HG03432 (cell line): Measurements from ENCODE around the gene PTPRG.

ENCODE experiments used
- ATAC-seq: cut with Tn5 transposase; IDR thresholded peaks from one replicate; pipeline ENCODE4 v1.9.1; 2021; ENCODE audit warnings: mild to moderate bottlenecking, moderate library complexity; ENCODE audit not compliant: unreplicated experiment

Gene PTPRG

DNA sequence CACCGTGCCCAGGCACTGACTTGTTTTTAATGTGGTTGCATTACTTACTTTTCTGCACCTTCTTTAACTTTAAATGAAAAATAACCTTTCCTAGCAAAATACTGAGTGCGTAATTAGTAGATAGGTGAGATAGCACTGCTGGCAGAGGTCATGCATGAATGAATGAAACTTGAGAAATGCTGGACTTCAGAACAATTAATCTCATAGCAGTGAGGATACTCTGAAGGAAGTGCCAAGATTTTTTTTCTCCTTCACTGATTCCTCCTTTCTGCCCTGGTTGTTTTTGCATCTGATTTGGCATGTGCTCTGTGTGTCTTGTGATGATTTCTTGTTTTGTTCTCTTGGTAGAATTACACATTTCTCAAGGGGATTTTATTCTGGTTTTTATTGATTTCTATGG, 378.9 kb downstream of the PTPRG start:
- no peak for ATAC-seq

DNA sequence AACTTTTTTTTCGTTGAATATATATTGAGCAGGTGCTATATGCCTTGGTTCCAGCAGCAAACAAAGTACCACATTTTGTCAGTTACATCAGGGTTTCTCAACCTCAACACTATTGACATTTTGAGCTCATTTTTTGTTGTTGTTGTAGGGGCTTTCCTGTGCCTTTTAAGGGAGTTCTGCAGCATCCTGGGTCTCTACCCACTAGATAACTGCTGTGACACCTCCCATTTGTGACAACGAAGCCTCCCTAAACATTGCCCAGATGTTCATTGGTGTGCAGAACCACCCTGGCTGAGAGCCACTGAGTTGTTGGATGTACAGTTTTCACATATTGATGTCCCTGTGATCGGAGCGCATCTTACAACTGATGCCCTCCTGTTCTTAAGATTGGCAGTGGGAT, 382.6 kb downstream of the PTPRG start:
- no peak for ATAC-seq

DNA sequence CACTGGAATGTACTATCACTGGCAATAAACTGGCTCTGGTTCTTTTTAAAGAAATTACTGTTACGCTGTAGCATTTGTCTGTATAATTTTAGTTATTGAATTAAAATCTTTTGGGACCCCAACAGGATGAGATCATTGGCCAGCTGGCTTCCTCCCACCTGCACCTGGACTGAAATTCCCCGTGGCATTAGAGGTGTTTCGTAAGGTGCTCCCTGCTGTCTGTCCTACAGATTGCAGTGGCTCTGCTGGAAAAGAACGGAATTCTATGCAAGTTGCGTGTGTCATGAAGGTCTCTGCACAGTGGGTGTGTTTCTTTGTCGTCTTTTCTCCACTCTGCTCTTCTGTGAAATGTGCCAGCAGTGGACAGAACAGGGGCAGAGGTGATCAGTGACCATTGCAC, 383.4 kb downstream of the PTPRG start:
- no peak for ATAC-seq

DNA sequence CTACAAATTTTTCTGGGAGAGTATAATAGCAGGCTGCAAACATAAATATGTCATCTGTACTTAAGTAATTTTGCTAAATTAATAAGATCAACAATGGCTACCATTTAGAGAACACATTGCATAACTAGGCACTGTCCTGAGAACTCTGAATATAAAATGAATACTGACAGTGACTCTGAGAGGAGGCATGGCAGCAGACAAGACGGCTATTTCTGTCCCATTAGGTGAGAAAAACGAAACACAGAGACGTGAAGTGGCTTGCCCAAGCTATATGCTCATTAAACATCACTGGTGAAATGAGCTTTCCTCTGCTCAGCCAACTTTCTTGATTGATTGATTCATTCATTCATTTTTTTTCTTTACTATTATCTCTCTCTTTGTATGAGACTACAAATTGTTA, 384.3 kb downstream of the PTPRG start:
- ATAC-seq, result no peak

DNA sequence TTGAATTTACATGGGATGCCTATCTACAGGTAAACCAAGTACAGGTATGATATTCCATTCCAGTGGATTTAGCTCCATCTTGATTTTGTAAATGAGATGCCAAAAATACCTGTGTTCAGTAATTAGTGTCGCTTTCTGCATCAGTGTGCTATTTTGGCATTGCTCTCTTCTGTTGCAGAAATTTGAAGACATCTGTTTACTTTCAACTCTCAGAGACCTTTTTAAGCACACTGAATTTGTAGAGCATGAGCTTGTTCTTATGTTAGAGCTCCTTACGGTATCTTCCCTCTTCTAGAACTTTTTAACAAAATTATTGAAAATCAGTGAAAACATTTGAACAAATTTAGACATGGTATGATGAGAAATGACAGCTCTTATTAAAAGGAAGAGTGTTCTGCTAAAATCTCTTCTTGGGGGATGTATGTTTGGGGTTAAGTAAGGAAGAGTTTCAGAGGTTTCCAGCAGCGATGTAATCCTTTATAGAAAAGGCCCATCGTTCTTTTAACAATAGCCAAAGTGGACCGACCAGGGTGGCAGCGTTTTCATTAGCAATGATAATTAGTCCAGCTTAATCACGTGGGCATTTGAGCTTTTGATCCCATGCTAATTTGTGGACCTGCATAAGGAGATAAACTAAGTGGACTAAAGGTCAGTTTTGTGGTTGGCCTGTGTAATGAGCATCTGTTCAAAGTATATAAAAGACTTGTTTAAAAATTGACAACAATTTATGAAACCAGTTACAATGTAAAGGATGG, 385.4 kb downstream of the PTPRG start:
- ATAC-seq, result no peak

DNA sequence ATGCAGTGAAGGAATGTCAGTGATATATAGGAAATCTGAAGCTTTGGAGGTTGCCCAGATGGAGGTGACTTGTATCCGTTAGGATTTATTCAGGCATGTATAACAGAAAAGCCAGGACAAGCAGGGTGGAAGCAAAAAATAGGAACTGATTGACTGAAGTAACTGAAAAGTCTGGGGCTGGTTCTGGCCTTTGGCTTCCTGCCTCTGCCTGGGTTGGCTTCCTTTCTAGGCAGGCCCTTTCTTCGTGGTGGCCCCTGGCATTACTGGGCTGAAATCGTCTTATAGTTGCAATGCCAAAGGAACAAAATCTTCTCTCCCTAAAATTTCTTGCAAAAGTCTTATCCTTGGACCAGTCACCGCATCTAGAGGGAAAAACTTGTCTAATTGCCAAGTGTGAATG, 386.1 kb downstream of the PTPRG start:
- no peak for ATAC-seq

DNA sequence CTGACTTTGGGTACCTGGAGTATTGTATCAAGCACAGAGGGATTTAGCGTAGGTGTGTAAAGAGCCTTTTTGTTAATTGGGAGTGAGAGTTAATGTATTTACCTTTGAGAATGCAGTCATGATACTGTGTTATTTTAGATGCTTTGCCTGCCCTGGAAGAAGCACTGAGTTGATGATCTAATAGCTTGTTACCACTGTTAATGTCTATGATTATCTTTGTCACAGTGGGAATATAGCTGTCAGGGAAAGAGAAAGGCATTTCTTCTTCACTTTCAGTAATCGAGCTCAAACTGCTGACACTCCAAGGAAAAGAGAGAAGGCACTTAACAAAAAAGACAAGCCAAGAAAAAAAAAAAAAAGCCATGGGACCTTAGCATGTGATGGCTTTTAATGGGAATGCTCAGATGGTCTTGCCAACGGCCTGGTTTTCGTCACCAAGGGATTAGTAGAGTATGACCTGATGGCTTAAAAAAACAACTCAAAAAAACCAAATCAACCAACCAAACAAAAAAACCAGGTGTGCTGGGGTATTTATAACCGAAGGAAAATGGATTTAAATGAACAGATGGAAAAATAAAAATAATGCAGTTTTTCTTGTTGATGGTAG, 387.4 kb downstream of the PTPRG start:
- ATAC-seq, result no peak

DNA sequence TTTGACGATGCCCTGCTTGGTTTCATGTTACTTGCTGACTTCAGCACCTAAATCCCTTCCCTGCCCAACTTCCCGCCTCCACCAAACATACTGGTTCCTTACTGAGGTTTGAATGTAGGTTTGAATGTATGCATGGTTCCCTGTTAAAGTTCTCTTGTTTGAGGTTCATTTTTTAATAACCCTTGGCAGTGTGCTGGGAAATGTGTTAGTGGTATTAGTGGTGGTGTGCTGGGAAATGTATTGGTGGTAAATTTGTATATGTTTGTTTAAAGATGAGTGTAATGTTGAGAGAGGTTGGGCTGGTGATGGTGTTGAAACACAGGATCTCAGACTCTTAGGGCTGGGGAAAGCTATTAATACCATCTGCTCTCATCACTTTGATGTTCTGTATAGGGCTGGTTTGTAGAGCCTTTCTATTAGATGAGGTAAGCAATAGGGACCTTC, 392.7 kb downstream of the PTPRG start:
- ATAC-seq, result no peak

DNA sequence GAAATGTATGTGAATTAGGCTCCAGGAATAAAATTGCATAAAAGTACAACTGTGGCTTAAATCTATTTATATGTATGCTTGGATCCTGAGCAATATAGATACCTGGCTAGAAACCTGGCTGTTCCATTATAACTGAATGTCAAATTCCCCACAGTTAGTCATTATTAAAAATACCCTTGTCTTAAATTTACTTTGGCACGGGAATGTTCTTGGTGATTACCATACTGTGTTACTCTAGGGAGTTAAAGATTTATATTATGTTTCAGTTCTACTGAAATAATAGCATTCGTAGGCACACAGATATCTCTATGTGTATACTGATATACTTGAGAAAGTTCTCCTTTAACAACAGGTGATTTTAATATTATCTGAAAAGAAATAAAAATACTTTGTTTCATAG, 394.1 kb downstream of the PTPRG start:
- ATAC-seq, result no peak

DNA sequence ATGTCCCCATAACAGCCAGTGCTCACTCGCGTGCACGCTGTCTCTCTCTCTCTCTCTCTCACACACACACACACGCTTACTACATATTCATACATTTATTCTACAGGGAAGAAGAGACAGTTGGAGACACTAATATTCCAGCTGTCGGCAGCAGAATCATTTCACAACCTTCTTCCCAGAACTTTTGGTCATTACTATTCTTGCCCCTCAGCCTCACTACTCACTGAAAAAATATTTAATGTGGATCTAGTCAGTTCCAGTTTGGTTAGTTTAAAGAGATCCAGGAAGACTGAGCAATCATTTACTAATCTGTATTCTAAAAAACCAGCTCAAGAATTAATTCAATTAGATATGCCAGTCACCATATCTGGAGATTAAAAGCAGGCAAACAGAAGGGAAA, 394.9 kb downstream of the PTPRG start:
- no peak for ATAC-seq

DNA sequence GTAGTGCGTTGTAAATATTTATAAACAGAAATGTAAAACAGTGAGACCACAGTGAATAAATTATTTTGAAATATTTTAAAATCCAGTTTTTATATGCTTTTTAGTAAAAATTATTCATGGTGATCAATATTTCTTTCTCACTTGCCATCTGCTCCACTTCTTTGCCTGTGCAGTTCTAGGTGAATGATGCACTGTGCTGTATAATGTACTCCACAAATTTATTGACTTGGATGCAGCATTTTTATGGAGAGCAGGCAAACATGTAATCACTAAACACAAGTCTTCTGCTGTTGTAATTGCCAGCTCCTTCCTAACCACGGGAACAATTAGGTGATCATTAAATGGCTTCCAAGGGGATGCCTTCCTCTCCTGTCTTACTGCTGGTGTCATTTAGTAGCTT, 395.9 kb downstream of the PTPRG start:
- ATAC-seq, result no peak

DNA sequence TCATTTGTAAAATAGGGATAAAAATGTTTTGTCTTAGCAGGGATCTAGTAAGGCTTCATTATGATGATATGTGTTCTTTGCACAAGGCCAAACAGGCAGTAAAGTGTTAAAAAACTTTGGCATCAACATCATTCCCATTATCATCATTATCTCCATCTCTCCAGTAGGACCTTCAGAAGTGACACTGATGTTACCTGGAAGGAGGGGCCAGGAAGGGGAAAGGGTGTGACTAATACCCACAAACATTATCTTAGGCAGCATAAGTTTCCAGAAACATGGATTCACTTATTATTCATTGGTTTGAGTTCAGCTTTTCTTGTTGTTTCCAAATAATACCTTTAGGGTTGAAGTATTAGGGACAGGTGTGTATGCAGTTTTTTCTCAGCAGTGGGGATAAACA, 399.6 kb downstream of the PTPRG start:
- no peak for ATAC-seq

DNA sequence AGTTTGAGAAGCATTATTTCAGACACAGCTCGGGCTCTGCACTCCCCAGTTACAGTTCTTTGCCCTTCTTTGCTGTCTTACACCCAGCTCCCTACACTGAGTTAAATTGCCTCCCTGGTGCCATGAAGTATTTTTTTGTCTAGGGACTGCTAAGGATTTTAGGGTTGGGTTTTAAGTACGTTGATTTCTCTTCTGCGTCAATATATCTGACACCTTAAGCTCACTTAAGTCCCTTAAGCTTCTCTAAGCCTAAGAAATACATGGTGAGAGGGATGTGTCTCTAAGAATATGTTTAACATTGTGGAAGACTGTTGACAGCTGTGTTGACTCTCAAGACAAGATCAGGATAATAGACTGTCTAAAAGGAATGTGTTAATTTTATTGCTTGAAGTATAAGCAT, 400.5 kb downstream of the PTPRG start:
- ATAC-seq, result no peak

DNA sequence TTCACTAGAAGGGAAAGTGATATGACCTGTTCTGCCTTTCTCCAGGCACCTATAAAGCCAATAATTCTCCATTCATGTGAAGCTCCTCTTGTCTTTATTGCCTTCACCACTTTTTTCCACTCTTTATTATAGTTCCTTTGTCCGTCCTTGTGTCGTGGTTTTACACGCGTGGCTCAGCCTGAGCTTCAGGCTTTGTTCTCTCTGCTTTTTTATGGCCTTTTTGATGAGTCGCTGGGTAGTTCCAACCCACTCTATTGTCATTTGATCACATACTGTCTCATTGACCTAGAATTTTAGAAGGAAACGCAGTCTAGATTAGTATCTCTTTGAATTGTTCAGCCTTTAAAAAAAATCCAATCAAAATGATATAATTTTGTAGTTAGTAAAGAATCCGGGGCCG, 403.2 kb downstream of the PTPRG start:
- no peak for ATAC-seq

DNA sequence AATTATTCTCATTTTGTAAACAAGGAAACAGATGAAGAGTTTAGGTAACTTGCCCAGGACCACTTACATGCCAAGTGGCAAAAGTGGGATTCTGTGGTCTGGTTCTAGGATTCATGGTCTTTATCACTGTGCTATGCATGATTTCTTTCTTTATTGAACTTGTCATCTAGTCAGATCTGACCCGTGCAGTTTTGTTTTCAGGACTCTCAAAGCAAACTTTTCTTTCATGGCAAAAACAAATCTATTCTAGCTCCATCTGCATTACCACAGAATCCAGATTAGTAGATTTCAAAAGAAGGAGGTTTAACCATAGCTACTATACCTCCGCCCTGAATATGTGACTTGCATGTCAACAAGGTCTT, 404.4 kb downstream of the PTPRG start:
- ATAC-seq, result no peak

DNA sequence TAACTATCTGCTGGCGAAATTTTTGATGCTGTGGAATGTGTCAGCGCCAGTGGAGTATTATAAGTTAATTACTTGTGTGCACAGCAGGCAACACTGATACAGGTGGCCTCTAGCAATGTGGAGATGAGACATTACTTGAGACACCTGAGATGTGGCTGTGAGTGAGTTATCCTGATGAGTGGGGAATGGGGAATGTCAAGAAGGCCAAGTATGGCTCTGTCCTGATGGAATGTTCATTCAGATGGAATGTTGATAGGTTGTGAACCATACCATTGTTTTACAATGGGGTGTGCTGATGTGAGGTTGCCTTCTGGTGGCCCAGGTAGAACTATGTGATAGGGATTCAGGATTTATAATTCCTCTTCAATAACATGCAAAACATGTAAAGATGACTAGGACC, 404.8 kb downstream of the PTPRG start:
- no peak for ATAC-seq

DNA sequence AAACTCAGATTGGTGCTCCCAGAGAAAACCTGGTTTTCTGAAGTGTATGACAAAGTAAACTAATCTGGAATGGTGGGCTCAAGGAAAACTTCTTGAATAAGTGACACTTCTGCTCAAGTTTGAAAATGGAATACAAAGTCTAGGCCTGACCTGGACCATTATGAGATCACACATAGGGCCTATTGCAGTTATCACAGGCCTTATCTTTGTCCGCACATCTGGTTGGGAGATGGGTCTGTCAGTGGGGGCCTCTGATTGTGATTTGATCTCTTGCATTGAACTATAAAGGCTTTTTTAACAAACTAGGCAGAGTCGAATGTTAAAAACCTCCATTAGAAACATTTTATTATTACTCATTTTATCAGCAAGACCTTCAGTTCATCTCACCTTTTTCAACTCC, 405.6 kb downstream of the PTPRG start:
- no peak for ATAC-seq

DNA sequence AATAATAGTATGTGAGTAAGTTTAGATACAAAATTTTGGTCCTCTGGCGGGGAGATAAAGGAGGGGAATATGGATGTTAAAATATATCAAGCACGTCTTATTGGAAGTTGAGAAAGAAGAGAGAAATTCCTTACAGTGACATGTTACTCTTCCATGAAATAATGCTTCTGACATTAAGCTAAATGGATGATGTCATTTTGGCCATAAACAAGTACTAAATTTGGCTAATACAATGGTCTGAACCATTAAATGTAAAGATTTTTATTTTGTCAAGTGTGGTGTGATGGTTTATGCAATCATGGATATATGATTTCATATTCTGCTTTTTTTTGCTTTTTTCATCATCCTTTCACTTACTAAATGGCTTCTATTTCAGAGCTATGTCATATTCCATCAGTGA, 406.6 kb downstream of the PTPRG start:
- ATAC-seq, result no peak

DNA sequence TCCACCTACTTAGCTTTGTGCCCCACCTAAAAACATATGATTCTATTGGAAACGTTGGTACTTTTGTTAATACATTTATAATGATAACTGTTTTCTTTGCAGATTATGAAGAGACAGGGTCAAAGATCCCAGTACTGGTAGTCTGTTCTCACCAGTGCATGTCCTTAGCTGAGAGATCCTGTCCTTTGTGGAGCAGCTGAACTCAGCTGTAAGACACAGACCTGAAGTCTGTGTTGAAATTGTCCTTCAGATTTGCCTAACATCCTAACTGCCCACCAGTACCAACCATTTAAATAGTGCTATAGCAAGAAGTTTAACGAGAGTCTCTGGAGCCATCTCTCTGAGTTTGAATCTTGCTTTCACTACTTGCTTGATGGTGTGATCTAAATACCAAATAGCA, 413.3 kb downstream of the PTPRG start:
- ATAC-seq, result no peak

DNA sequence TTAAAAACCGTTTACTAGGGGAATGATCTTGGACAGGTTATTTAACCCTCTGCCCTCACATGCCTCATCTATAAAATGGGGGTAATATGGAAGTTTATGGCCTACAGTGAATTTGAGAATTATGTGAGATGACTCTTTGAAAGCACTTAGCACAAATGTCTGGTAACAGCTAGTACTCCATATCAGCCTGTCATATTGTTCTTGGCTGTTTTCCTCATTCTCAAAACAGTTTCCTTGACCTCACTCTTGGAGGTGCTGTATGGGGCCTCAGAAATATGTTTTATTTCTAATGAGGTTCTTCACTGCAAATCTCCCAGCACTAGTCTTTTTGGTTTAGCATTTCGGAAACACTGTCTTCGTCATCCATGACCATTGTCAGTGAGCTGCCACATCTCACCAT, 413.8 kb downstream of the PTPRG start:
- no peak for ATAC-seq

DNA sequence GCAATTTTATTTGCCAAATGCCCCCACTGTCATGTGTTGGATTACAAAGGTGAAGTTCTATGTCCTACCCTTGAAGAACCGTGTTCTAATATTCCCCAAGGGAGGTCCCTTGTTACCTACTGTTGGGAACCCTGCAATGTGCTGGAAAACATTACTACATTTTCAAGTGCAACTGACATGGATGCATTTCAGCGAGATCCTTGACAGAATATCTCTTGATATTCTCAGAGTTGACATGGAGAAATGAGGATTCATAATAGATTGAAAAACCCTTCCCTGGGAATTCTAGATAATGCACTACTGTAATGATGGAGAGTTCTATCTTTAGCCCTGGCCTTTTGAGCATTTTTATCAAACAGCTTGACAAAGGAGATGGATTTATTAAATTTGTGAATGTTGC, 414.6 kb downstream of the PTPRG start:
- no peak for ATAC-seq

DNA sequence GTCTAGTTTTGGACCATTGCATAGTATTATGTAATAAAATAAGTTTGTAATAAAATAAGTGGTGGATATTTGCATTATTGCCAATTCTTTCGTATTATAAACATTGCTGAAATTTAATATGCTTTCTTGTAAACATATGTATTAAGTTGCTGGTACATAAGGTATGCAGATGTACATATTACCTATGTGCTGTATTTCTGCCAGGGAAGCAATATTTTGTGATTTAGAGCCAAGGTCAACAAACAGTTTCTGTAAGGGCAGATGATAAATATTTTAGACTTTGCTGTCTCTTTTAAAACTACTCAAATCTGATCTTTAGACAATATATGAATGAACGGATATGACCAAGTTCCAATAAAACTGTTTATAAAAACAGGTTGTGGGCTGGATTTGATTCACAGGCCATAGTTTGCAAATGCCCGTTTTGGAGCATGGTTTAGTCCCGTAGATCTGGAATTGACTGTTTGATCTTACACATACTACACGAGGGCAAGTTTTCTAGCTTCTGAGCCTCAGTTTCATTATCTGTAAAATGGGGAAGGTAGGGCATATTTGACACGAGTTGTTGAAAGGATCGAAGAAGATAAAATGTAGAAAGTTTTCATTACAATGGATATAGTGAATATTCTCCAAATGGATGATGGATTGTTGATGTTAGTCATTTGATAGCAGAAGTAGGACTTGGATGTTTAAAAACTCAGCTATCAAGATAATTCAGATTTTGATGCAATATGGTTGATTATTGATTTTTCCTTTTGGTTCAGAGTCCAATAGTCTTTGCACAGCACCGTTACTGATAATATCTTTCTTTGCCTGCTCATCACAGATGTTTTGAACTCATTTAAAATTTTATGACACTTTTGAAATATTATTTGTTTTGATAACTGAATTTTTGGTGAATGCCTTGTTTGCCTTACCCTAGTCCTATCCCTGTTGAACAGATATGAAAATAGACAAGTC, 417.4 kb downstream of the PTPRG start:
- ATAC-seq, result no peak
